Measurements from ENCODE around the gene PSD4. TPM values are rescaled to one million over a fixed set of nuclear protein-coding genes. Genes with fewer than 3 reads are reported as not detected.
A peak's percentile ranks its signal among the peaks of the same experiment; 100 is the strongest.

The PSD4 gene
- total and polyA plus RNA-seq, 4 donors, result 20.9 to 48.1 (median 29.0) TPM

GRCh38 chr2:113227698-113228097 is 53.9 kb downstream of the PSD4 start:
- Histone ChIP-seq H3K9ac (ENCODE audit: insufficient read depth in 1 of 2, low read length in 2 of 2) (no peak overlapping the region), H3K4me1 (ENCODE audit: control insufficient read depth in 5 of 5, insufficient read depth in 5 of 5, low read length in 5 of 5) (peaks cover 0 to 14% (median 0%) of the 10 kb centered on the region in 5 donors), H3K36me3 (ENCODE audit: control insufficient read depth in 4 of 4, insufficient read depth in 4 of 4, low read length in 4 of 4) (no peaks in the 10 kb centered on the region), H3K4me3 (no peak overlapping the region), H3K9me3 (ENCODE audit: control insufficient read depth in 4 of 4, insufficient read depth in 3 of 4, low read length in 3 of 4) (no peaks in the 10 kb centered on the region), H3K27me3 (ENCODE audit: control insufficient read depth in 3 of 3, insufficient read depth in 3 of 3, low read length in 2 of 3) (no peaks in the 10 kb centered on the region), H3K27ac (ENCODE audit: low read depth in 1 of 2, low read length in 1 of 2) (no peak overlapping the region)
- no peak for TF ChIP-seq CTCF (IDR thresholded peaks at IDR 0.05; ENCODE audit: control extremely low read depth, extremely low read depth)
- 40 to 73% methylated on average over 3 of the region's 3 CpGs for WGBS, 2 donors
- DNase-seq, result no peak
- ATAC-seq (ENCODE audit: insufficient read depth, low FRiP score), result peak; percentile 3

GRCh38 chr2:113228351-113228750 is 54.6 kb downstream of the PSD4 start:
- 93 to 98% methylated on average over 1 of the region's 1 CpG for WGBS, 2 donors
- no peak for TF ChIP-seq CTCF (IDR thresholded peaks at IDR 0.05; ENCODE audit: control extremely low read depth, extremely low read depth)
- no peaks in the 10 kb centered on the region for H3K36me3 ChIP-seq (ENCODE audit: control insufficient read depth in 4 of 4, insufficient read depth in 4 of 4, low read length in 4 of 4)
- no peak overlapping the region for H3K4me3 ChIP-seq
- no peaks in the 10 kb centered on the region for H3K27me3 ChIP-seq (ENCODE audit: control insufficient read depth in 3 of 3, insufficient read depth in 3 of 3, low read length in 2 of 3)
- DNase-seq (no peak), ATAC-seq (ENCODE audit: insufficient read depth, low FRiP score) (no peak)
- no peak overlapping the region for H3K9ac ChIP-seq (ENCODE audit: insufficient read depth in 1 of 2, low read length in 2 of 2)
- peaks cover 0 to 14% (median 0%) of the 10 kb centered on the region in 5 donors for H3K4me1 ChIP-seq (ENCODE audit: control insufficient read depth in 5 of 5, insufficient read depth in 5 of 5, low read length in 5 of 5)
- no peaks in the 10 kb centered on the region for H3K9me3 ChIP-seq (ENCODE audit: control insufficient read depth in 4 of 4, insufficient read depth in 3 of 4, low read length in 3 of 4)
- H3K27ac ChIP-seq (ENCODE audit: low read depth in 1 of 2, low read length in 1 of 2), result no peak overlapping the region

GRCh38 chr2:113228991-113229716 is 55.4 kb downstream of the PSD4 start:
- Histone ChIP-seq H3K27ac (ENCODE audit: low read depth in 1 of 2, low read length in 1 of 2) (no peak overlapping the region), H3K36me3 (ENCODE audit: control insufficient read depth in 4 of 4, insufficient read depth in 4 of 4, low read length in 4 of 4) (no peaks in the 10 kb centered on the region), H3K4me1 (ENCODE audit: control insufficient read depth in 5 of 5, insufficient read depth in 5 of 5, low read length in 5 of 5) (peaks cover 0 to 14% (median 0%) of the 10 kb centered on the region in 5 donors), H3K9me3 (ENCODE audit: control insufficient read depth in 4 of 4, insufficient read depth in 3 of 4, low read length in 3 of 4) (no peaks in the 10 kb centered on the region), H3K4me3 (no peak overlapping the region), H3K27me3 (ENCODE audit: control insufficient read depth in 3 of 3, insufficient read depth in 3 of 3, low read length in 2 of 3) (no peaks in the 10 kb centered on the region), H3K9ac (ENCODE audit: insufficient read depth in 1 of 2, low read length in 2 of 2) (no peak overlapping the region)
- ATAC-seq (ENCODE audit: insufficient read depth, low FRiP score), result no peak
- no peak for TF ChIP-seq CTCF (IDR thresholded peaks at IDR 0.05; ENCODE audit: control extremely low read depth, extremely low read depth)
- WGBS, 2 donors, result 66 to 74% methylated on average over 3 of the region's 3 CpGs
- no peak for DNase-seq

Data from lung (tissue), 12 donors.